ENCODE data around the gene TPM1. TPM values are rescaled to one million over a fixed set of nuclear protein-coding genes. Genes with fewer than 3 reads are reported as not detected.

Gene TPM1
- total and polyA plus RNA-seq, 9 of the 15 experiments (the other 6 are each of a cell fraction or from before 2014, with no cell fraction given) = 8.1 to 53.9 (median 43.1) TPM

- TF ChIP-seq CBX2 (IDR thresholded peaks at IDR 0.05; ENCODE audit: insufficient read depth, low read length, poor library complexity, severe bottlenecking) (no peak), ZNF57 (CRISPR knock-in tag; IDR thresholded peaks at IDR 0.05) (no peak), ZNF444 (CRISPR knock-in tag; IDR thresholded peaks at IDR 0.05) (no peak), ZNF274 (IDR thresholded peaks at IDR 0.05; ENCODE audit: borderline replicate concordance, low read depth, low read length) (no peak), ZNF431 (CRISPR knock-in tag; IDR thresholded peaks at IDR 0.05) (no peak), ZBED1 (IDR thresholded peaks at IDR 0.05) (no peak), CHD2 (IDR thresholded peaks at IDR 0.05; ENCODE audit: low read depth, low read length) (no peak), ZNF384 (IDR thresholded peaks at IDR 0.05; ENCODE audit: low read depth, low read length) (peak; percentile 76), PCBP2 (IDR thresholded peaks at IDR 0.05; ENCODE audit: low read depth, low read length, poor library complexity, severe bottlenecking) (no peak), SAFB (IDR thresholded peaks at IDR 0.05; ENCODE audit: borderline replicate concordance, low read depth, low read length) (no peak), DIDO1 (tag; IDR thresholded peaks at IDR 0.05; ENCODE audit: low read depth) (no peak), HMGXB4 (CRISPR knock-in tag; IDR thresholded peaks at IDR 0.05) (no peak), CXXC5 (CRISPR knock-in tag; IDR thresholded peaks at IDR 0.05) (peak; percentile 39; the same call in 1 of the 2 replicates), POLR2B (IDR thresholded peaks at IDR 0.05; ENCODE audit: low read depth, partially characterized antibody) (no peak), FOXK1 (CRISPR knock-in tag; IDR thresholded peaks at IDR 0.05; ENCODE audit: borderline replicate concordance) (peak; percentile 78; the same call in 1 of the 2 replicates), TFAM (CRISPR knock-in tag; conservative IDR thresholded peaks at IDR 0.05) (no peak), KAT7 (CRISPR knock-in tag; IDR thresholded peaks at IDR 0.05; ENCODE audit: borderline replicate concordance) (no peak), ZBTB8A (IDR thresholded peaks at IDR 0.05; ENCODE audit: partially characterized antibody) (no peak), BACH1 (tag; IDR thresholded peaks at IDR 0.05) (no peak), ZNF134 (CRISPR knock-in tag; conservative IDR thresholded peaks at IDR 0.05) (no peak), OTX1 (CRISPR knock-in tag; IDR thresholded peaks at IDR 0.05) (no peak), MAFG (tag; conservative IDR thresholded peaks at IDR 0.05) (no peak), RFX5 (IDR thresholded peaks at IDR 0.05; ENCODE audit: low read depth, low read length) (0 out of 2 replicates have a peak, but pooled peaks have one; percentile 51), PHTF2 (CRISPR knock-in tag; IDR thresholded peaks at IDR 0.05) (no peak)
- TF ChIP-seq, protein P1, sequence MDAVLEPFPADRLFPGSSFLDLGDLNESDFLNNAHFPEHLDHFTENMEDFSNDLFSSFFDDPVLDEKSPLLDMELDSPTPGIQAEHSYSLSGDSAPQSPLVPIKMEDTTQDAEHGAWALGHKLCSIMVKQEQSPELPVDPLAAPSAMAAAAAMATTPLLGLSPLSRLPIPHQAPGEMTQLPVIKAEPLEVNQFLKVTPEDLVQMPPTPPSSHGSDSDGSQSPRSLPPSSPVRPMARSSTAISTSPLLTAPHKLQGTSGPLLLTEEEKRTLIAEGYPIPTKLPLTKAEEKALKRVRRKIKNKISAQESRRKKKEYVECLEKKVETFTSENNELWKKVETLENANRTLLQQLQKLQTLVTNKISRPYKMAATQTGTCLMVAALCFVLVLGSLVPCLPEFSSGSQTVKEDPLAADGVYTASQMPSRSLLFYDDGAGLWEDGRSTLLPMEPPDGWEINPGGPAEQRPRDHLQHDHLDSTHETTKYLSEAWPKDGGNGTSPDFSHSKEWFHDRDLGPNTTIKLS (IDR thresholded peaks at IDR 0.05; ENCODE audit: borderline replicate concordance, low read depth) = no peak
- TF ChIP-seq, protein P2, sequence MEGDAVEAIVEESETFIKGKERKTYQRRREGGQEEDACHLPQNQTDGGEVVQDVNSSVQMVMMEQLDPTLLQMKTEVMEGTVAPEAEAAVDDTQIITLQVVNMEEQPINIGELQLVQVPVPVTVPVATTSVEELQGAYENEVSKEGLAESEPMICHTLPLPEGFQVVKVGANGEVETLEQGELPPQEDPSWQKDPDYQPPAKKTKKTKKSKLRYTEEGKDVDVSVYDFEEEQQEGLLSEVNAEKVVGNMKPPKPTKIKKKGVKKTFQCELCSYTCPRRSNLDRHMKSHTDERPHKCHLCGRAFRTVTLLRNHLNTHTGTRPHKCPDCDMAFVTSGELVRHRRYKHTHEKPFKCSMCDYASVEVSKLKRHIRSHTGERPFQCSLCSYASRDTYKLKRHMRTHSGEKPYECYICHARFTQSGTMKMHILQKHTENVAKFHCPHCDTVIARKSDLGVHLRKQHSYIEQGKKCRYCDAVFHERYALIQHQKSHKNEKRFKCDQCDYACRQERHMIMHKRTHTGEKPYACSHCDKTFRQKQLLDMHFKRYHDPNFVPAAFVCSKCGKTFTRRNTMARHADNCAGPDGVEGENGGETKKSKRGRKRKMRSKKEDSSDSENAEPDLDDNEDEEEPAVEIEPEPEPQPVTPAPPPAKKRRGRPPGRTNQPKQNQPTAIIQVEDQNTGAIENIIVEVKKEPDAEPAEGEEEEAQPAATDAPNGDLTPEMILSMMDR (IDR thresholded peaks at IDR 0.05 in 2 of 3, conservative IDR thresholded peaks at IDR 0.05 in 1 of 3; ENCODE audit: insufficient read depth in 2 of 3, low read depth in 1 of 3, low read length in 3 of 3) = no peak
These were observed 67.4 kb downstream of the TPM1 start (continued) for GRCh38 chr15:63109920-63110319.
